Keratinocyte (primary cell): ENCODE measurements around the gene UROD. TPM values are rescaled to one million over a fixed set of nuclear protein-coding genes. Genes with fewer than 3 reads are reported as not detected.

Experiments
- DNase-seq: peaks from one replicate; pipeline ENCODE4 v3.0.0-alpha.2; 2011; ENCODE audit warnings: low read depth, missing footprints, low spot score
- FAIRE-seq: peaks from 2 replicates; lab custom pipeline; 2011; peaks lifted over from hg19 to GRCh38; lab: Jason Lieb, UNC
- H2AFZ ChIP-seq: 2 replicates; pipeline ENCODE4 v1.6.0; 2012; ENCODE audit warnings: low read length, control low read depth, inconsistent platforms; ENCODE audit not compliant: control insufficient read depth
- H3K27ac ChIP-seq: 2 replicates; pipeline ENCODE4 v1.5.1; 2011; ENCODE audit warnings: low read length; ENCODE audit not compliant: control insufficient read depth, insufficient read depth
- H3K27me3 ChIP-seq: 3 replicates; pipeline ENCODE4 v1.6.0; 2011; ENCODE audit warnings: low read length; ENCODE audit not compliant: control insufficient read depth, insufficient read depth; ENCODE audit errors: extremely low read depth
- H3K36me3 ChIP-seq, 2 experiments: 2 replicates in 1 of 2; 3 replicates in 1 of 2; pipeline ENCODE4 v1.5.1; 2011; ENCODE audit warnings: low read length in 2 of 2, mild to moderate bottlenecking in 1 of 2; ENCODE audit not compliant: control insufficient read depth in 2 of 2, insufficient read depth in 2 of 2; ENCODE audit errors: extremely low read depth in 1 of 2
- H3K4me1 ChIP-seq: 3 replicates; pipeline ENCODE4 v1.5.1; 2011; ENCODE audit warnings: low read length; ENCODE audit not compliant: control insufficient read depth, insufficient read depth; ENCODE audit errors: extremely low read depth
- H3K4me2 ChIP-seq: 3 replicates; pipeline ENCODE4 v1.6.0; 2011; ENCODE audit warnings: low read depth, low read length; ENCODE audit not compliant: control insufficient read depth, insufficient read depth; ENCODE audit errors: extremely low read depth
- H3K4me3 ChIP-seq, 3 experiments: fragments of 200-600 bp in 1 of 3; sonication (generic) in 1 of 3; 2 replicates in 2 of 3; 3 replicates in 1 of 3; pipeline ENCODE4 v1.5.1; 2011 to 2016; ENCODE audit warnings: low read length in 3 of 3, mild to moderate bottlenecking in 3 of 3, control low read depth in 2 of 3, inconsistent platforms in 1 of 3, low read depth in 1 of 3, mixed read lengths in 1 of 3, mixed run types in 1 of 3, moderate library complexity in 1 of 3; ENCODE audit not compliant: control insufficient read depth in 2 of 3, insufficient read depth in 2 of 3; ENCODE audit errors: extremely low read depth in 1 of 3
- H3K79me2 ChIP-seq: 2 replicates; pipeline ENCODE4 v1.6.0; 2012; ENCODE audit warnings: low read length; ENCODE audit not compliant: control insufficient read depth, insufficient read depth
- H3K9ac ChIP-seq: 3 replicates; pipeline ENCODE4 v1.6.0; 2011; ENCODE audit warnings: low read length; ENCODE audit not compliant: control insufficient read depth, insufficient read depth; ENCODE audit errors: extremely low read depth
- H3K9me1 ChIP-seq: 3 replicates; pipeline ENCODE4 v1.6.0; 2011; ENCODE audit warnings: low read length; ENCODE audit not compliant: control insufficient read depth, insufficient read depth; ENCODE audit errors: extremely low read depth
- H3K9me3 ChIP-seq: 2 replicates; pipeline ENCODE4 v1.5.1; 2012; ENCODE audit warnings: low read depth, low read length; ENCODE audit not compliant: control insufficient read depth
- H4K20me1 ChIP-seq: 3 replicates; pipeline ENCODE4 v1.6.0; 2011; ENCODE audit warnings: low read length; ENCODE audit not compliant: control insufficient read depth, insufficient read depth; ENCODE audit errors: extremely low read depth
- EZH2 ChIP-seq: IDR thresholded peaks from one replicate; pipeline ENCODE4 v1.6.1; 2012; ENCODE audit warnings: inconsistent platforms, mild to moderate bottlenecking, low read length, moderate library complexity
- dilution Hi-C: fragments of 300-500 bp; cut with MboI; formaldehyde crosslinking; loops from one replicate; pipeline ENCODE4 v1.7.0; 2020; ENCODE audit warnings: low sequenced_read_pairs; ENCODE audit not compliant: extremely low pct_ligation_motif_present
- polyA plus RNA-seq, 5 experiments: library from polyadenylated mRNA; depleted of rRNA in 3 of 5; stranded (reverse) in 3 of 5; stranded (forward) in 1 of 5; unstranded in 1 of 5; fragments of >200 nt; gene quantifications; 1 replicate in 1 of 5; 2 replicates in 3 of 5; 3 replicates in 1 of 5; pipeline versions ENCODE4 v1.2.1 to v1.2.3, GENCODE V29; 2011 to 2012; ENCODE audit warnings: missing spikeins in 2 of 5, low read depth in 1 of 5, low replicate concordance in 1 of 5
- TF ChIP-seq, protein P1 (sequence below), 3 experiments: IDR thresholded peaks in 1 of 3; conservative IDR thresholded peaks in 1 of 3; optimal IDR thresholded peaks in 1 of 3; 2 replicates in 2 of 3; 3 replicates in 1 of 3; pipeline versions ENCODE3 to v1.5.1; 2011; ENCODE audit warnings: low read length in 3 of 3, mild to moderate bottlenecking in 3 of 3, moderate library complexity in 2 of 3, control low read depth in 1 of 3, inconsistent platforms in 1 of 3; ENCODE audit not compliant: insufficient read depth in 2 of 3; ENCODE audit errors: extremely low read depth in 1 of 3

Gene UROD
- polyA plus RNA-seq, 1 donor (not counting 4 experiments of a cell fraction or from before 2014, with no cell fraction given): 157 TPM

DNA sequence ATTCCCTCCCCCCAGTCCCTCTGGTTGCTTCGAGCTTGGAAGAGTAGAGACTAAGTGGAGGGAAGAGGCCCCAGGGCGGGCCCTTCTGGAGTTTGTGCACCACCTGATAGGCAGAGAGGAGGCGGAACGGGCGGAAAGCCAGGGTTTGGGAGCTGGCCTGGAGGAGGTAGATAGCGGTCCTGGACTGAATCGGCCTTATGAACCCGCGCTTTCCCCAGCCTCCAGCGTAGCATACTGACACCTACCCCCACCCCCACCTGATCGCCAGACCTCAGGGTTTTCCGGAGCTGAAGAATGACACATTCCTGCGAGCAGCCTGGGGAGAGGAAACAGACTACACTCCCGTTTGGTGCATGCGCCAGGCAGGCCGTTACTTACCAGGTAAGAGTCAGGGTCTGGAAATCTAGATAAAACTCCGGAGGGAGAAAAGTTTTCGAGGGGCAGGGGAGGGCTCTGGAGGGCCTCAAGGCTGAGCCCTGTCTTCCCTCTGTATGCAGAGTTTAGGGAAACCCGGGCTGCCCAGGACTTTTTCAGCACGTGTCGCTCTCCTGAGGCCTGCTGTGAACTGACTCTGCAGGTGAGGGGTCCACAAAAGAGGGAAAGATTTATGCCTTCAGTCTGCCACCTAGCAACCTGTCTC, 705 bp downstream of the UROD start:
- H3K4me1 ChIP-seq: peaks cover 21% of the 10 kb centered on the region
- no peaks in the 10 kb centered on the region for H3K9me3 ChIP-seq
- peak overlapping the region; percentile 55 to 94 (median 93) for H3K4me3 ChIP-seq
- H2AFZ ChIP-seq: peak overlapping the region; percentile 88
- H4K20me1 ChIP-seq: no peaks in the 10 kb centered on the region
- no peak for TF ChIP-seq EZH2
- TF ChIP-seq, protein P1, sequence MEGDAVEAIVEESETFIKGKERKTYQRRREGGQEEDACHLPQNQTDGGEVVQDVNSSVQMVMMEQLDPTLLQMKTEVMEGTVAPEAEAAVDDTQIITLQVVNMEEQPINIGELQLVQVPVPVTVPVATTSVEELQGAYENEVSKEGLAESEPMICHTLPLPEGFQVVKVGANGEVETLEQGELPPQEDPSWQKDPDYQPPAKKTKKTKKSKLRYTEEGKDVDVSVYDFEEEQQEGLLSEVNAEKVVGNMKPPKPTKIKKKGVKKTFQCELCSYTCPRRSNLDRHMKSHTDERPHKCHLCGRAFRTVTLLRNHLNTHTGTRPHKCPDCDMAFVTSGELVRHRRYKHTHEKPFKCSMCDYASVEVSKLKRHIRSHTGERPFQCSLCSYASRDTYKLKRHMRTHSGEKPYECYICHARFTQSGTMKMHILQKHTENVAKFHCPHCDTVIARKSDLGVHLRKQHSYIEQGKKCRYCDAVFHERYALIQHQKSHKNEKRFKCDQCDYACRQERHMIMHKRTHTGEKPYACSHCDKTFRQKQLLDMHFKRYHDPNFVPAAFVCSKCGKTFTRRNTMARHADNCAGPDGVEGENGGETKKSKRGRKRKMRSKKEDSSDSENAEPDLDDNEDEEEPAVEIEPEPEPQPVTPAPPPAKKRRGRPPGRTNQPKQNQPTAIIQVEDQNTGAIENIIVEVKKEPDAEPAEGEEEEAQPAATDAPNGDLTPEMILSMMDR (optimal IDR thresholded peaks at IDR 0.05 in 1 of 3, IDR thresholded peaks at IDR 0.05 in 1 of 3, conservative IDR thresholded peaks at IDR 0.05 in 1 of 3; ENCODE audit: extremely low read depth in 1 of 3, insufficient read depth in 2 of 3, low read length in 3 of 3): no peak
- H3K27ac ChIP-seq: peak overlapping the region; percentile 88
- H3K4me2 ChIP-seq: peak overlapping the region; percentile 99
- H3K9me1 ChIP-seq: no peaks in the 10 kb centered on the region
- H3K27me3 ChIP-seq: no peaks in the 10 kb centered on the region
- H3K79me2 ChIP-seq: peaks cover 26% of the 10 kb centered on the region
- dilution Hi-C loops: no loop called here
- peak; percentile 57 for FAIRE-seq
- DNase-seq: peak; percentile 28
- peaks cover 25 to 27% of the 10 kb centered on the region in 2 experiments for H3K36me3 ChIP-seq
- H3K9ac ChIP-seq: peak overlapping the region; percentile 86

- Histone ChIP-seq H2AFZ (no peak overlapping the region), H3K4me1 (peaks cover 25% of the 10 kb centered on the region), H3K36me3 (peaks cover 17 to 19% of the 10 kb centered on the region in 2 experiments), H3K4me2 (peak overlapping the region; percentile 99), H3K79me2 (peaks cover 26% of the 10 kb centered on the region), H4K20me1 (no peaks in the 10 kb centered on the region), H3K9me1 (no peaks in the 10 kb centered on the region), H3K27ac (no peak overlapping the region), H3K4me3 (no peak overlapping the region), H3K9me3 (no peaks in the 10 kb centered on the region), H3K27me3 (no peaks in the 10 kb centered on the region), H3K9ac (peak overlapping the region; percentile 86)
- dilution Hi-C loops: no loop called here
- FAIRE-seq (no peak), DNase-seq (no peak)
- TF ChIP-seq, protein P1 (optimal IDR thresholded peaks at IDR 0.05 in 1 of 3, IDR thresholded peaks at IDR 0.05 in 1 of 3, conservative IDR thresholded peaks at IDR 0.05 in 1 of 3; ENCODE audit: extremely low read depth in 1 of 3, insufficient read depth in 2 of 3, low read length in 3 of 3): no peak
- TF ChIP-seq EZH2: no peak
These were observed 1.6 kb downstream of the UROD start for GRCh38 chr1:45013551-45014209.
